D341Med (cell line): ENCODE data around the gene SLC6A12.

ENCODE experiments used
- DNase-seq: peaks from one replicate; pipeline ENCODE4 v3.0.0; 2012; ENCODE audit warnings: low spot score

Gene SLC6A12

DNA sequence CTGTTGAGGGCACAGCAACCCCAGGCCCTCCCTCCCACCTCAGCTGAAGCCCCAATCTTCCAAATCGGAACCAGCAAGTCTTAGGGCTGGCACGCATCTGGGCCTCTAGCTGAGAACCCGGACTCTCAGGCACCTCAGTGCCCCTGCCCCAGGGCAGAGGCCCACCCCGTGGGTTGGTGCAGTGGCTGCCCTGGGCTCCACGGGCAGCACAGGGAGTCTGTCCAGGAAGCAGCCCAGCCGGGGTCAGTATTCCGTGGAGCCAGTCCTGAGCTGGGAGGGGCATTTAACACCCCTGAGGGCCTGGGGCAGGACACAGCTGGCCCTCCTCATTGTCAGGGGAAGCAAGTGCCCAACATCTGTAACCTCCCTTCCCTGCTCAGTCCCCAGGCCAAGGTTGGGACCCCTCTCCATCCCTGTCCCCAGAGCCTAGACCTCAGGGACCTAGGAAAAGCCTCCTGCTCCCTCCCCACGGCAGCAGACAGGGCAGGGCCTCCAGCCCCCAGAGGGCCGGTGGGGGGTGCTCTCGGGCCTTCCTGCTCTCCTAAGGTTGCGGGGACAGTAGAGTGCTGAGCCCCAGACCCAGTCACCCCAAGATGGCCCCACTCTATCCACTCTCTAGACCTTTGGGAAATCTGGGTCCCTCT, 36.5 kb downstream of the SLC6A12 start:
- DNase-seq: no peak

DNA sequence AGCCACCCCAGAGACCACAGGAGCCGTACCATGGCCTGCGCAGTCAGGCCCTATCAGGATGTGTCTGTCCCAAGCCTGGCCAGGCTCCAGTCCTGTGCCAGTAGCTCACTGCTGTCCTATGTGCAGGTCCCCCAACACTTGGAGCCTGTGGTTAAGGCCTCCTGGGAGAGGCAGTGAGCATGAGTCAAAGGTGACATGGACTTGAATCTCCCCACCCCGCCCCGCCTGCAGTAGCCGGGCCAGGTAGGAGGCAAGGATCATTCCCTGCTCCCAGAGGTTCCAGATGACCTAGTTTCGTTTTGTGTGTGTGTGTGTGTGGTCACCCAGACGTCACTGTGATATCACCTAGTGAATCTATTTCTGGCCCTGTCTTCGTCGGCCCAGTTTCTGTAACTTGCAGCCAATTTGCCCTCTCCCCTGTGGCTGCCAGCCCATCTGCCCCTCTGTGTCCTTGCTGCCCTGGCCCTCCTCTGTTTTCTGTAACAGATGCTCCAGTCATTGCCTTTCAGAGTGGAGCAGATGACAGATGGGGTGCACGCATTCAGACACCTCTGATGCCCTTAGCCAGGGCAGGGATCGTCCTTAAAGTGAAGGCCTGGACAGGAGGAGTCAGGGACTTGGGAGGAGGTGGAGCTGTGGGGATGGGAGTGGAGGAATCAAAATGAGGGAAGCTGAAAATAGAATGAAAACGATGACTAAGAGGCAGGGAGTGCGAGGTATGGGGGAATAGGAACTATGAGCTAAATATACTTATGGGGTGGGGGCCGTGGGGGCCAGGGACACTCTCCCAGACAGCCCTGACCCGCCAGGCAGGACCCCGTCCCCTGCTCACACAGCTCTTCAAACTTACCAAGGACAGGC, 37.4 kb downstream of the SLC6A12 start:
- no peak for DNase-seq

DNA sequence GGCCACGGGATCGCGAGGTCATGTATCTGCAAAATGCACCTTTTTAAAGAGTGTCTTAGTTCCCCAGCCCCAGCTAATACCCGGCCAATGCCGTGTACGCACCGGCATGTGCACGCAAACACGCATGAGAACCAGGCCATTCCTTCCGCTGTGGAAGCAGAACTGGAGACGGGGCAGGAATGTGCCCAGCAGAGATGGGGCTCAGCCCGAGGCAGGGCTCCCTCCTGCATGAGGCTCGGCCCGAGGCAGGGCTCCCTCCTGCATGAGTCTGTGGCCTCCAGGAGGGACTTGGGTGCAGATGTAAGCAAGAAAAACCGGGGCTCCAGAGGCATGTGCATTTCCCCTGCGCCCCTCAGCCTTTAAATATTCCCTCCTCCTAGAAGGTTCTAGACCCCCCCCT, 38.2 kb downstream of the SLC6A12 start:
- no peak for DNase-seq

DNA sequence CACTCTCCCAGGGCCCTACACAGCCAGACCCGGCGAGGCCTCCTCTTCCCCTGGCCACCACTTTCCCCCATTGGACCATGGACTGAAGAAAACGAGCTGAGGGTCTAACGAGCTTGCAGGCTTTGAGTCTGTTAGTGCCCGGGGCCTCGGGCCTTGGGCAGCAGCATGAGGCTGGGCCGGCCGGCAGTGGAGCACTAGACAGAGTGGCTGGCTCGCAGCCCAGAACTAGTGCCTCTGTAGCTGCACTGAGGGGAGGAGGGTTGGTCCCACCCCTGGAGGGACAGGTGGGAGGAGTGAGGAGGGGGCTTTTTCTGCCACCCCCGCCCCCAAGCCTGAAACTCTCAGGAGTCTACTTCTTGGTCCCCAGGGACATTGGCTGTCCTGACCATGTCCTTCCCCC, 38.7 kb downstream of the SLC6A12 start:
- no peak for DNase-seq

DNA sequence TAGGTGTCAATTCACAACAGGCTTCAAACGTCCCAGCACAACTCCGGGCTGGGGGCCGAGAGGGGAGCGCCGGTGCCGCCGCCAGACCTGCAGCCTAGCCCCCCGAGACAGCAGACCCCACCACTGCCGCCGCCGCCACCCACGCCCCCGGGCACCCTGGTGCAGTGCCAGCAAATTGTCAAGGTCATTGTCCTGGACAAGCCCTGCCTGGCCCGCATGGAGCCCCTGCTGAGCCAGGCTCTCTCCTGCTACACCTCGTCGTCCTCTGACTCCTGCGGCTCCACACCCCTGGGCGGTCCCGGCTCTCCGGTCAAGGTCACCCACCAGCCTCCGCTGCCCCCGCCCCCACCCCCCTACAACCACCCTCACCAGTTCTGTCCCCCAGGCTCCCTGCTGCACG, 39.4 kb downstream of the SLC6A12 start:
- no peak for DNase-seq

DNA sequence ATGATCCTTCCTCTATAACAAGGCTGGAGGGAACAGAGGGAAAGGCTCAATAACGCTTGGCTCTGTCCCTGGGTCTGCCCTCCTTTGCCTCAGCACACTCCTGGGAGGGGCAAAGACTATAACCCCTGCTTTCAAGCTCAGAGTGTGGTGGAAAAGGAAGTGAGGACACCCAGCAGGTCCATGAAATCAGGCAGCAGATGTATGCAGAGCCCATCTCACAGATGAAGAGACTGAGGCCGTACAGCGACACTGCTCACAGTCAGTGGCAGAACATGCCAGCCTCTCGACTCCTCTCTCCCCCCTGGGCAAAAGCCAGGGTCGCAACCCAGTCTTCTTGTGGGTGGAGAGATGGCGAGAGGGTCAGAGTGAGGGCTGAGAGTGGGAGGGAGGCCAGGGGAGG, 39.8 kb downstream of the SLC6A12 start:
- no peak for DNase-seq

DNA sequence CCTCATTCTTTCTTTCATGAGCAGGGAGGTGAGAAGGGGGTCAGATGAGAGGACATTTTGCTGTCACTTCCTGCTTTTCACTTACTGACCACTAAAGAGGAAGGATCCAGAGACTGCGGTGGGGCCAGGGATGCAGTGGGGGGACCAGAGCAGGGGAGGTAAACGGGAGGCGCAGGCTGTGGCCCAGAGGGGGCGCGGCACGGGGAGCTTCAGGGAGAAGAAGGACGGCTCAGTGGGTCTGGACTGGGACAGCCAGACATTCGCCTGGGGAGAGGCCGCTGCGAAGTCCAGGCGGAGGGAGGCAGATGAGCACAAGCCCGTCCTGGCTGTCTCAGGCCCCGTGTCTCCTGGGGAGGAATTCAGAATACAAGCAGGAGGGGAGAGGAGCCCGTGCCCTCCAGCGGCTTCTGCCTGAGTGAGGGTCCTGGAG, 41.2 kb downstream of the SLC6A12 start:
- DNase-seq: no peak

DNA sequence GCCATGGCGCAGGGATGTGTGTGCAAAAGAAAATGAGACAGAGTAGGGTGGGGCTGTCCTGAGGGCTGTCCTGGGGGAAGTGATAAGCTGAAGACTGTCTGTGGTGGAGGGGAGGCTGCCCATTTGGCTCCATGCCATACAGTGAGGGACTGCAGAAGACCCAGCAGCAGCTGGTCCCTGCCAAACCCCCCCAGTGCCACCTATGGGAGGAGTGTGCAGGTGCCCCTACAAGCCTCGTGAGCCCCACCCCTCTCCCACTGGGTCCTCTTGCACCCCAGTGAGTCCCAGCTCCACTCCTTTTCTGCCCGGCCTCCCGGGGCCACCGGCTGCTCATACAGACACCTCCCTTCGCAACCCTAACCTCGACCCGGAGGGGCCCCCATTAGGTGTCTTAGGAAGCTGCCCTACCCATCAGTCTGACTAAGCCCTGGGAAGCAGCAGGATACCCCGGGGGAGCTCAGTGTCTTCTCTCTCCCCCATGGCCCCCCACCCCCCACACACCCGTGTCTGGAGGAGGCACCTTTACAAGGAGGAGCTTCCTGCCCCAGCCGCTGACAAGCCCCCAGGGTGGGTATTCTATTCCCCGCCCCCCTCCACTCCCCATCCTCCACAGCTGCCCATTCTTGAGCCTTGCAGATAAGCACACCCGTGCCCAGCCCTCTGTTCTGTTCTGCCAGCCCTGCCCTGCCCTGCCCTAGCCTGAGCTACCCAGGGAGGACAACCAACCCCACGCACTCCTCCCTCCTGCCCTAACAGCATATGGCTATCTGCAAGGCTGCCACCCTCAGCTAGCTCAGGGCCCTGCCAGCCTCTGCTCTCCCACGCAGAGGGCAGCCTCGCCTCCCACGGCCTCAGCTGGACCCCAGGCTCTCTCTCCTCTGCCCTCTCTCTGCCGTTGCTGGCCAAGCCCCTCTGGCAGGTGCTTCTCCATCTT, 41.9 kb downstream of the SLC6A12 start:
- DNase-seq: no peak

DNA sequence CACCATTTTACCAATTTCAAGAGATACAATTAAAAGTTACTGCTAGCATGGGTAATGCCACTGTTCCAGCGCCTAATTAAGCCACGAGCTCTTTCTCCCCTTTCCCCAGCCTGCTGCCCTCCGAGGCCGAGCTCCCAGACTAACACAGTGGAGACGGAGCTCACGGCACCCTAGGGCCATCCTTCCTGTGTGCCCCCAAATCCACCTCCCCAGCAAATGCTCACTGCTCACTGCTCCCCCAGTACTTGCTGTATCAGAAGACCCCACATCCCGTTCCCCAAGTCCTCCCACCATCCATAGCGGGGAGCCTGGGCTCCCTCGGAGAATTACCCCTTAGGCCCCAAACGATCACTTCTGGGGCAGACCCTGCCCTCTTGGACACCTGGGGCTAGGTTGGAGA, 42.7 kb downstream of the SLC6A12 start:
- no peak for DNase-seq

DNA sequence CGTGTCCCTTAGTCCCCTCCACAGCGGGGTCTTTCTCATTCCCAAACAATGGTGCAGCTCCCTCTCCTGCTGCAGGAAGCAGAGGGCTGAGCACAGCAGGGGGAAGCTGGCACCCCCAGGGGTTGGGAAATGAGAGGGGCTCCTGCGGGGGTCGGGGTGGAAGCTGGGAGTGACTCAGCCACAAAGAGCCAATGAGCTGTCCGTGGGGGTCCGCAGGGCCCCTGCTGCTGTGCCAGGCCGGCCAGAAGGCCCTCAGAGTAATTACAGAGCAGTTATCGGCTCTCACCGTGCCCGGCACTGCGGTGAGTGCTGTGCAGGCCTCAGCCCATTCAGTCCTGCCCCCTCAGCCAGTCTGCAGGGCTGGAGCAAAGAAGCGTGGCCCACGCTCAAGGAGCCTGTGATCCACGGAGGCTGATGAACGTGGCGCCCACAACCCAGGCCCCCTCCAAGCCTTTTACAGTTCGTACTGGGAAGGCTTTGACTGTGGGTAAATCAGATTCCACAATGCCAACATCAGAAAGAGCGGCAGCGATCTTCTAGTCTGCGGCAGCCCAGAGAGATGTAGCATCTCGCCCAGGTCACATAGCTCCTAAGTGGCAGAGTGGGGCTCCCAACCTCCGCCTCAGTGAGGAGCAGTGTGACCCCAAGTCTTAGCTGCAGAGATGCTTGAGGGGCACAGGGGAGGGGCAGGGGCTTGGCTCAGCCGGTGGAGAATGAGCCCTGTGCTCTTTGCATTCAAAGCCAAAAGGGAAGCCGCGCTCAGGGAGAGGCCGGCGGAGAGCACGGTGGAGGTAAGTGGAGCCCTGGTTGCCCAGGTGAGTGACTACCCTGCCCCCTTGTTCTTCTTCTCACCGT, 43.4 kb downstream of the SLC6A12 start:
- no peak for DNase-seq

DNA sequence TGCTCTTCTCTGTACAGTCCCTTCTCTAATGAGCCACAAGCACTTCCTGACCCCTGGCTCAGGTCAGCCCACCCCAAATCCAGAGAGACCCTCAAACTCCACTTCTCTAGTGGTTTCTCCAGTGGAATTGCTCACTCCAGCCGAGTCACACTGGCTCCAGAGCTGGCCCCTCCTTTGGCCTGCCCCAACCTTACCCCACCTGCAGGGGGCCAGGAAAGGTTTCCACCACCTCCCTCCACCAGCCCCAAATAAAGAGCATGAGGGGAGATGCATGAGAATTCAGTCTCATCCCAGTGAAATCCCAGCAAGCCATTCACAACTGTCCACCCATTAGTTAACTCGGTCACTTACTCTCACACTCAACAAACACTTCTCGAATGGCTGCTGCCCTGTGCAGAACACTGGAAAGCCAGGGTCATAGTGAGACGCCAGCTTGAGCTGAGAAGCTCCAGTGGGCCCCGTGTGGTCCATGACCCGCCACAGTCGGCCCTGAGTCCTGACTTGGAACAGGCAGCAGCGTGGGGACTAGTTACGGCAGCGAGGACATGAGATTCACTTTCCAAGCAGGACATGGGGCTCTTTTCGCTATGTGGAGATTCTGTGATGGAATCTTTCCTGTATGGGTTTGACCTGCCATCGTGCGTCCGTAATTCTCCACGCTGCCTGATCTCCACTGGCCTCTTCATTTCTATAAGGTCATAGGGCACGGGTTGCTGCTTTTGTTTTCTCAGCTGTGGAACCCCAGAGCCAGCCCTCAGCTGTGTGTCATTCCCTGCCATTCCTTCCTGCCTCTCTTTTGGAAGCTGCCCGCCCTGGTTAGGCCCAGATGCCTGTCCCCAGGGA, 44.2 kb downstream of the SLC6A12 start:
- DNase-seq: no peak

DNA sequence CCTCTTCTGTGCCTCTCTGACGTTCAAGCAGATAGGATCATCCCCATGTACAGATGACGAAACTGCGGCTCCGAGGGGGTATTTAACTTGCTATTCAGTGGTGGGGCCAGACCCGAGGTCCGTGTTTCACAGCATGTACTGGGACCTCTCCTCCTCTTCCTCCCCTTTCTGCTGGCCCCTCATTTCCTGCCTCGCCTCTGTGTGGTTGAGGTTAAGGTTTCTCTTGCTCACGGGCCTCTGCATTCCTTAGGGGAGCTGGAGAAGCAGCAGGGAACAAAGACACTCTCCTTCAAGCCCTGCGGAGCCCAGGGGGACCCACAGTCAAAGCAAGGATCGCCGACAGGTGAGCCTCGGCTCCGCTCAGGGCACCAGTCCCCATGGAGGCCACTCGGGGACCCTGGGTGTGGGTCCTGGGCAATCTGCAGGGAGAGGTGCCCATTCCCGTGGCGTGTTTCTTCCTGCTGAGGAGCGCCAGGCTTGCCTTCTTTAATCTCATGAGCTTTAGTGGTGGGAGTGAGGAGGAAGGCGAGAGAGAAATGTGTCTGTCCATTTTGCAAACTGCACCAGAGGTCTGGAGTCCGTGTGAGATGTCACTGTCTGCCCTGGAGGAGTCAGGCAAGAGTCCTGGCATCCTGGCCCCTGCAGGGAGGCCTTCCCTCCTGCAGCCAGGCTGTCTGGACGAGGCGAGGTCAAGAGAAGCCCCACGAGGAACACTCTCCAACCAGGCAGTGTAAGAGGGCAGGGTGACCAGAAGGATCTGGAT, 45.0 kb downstream of the SLC6A12 start:
- no peak for DNase-seq

DNA sequence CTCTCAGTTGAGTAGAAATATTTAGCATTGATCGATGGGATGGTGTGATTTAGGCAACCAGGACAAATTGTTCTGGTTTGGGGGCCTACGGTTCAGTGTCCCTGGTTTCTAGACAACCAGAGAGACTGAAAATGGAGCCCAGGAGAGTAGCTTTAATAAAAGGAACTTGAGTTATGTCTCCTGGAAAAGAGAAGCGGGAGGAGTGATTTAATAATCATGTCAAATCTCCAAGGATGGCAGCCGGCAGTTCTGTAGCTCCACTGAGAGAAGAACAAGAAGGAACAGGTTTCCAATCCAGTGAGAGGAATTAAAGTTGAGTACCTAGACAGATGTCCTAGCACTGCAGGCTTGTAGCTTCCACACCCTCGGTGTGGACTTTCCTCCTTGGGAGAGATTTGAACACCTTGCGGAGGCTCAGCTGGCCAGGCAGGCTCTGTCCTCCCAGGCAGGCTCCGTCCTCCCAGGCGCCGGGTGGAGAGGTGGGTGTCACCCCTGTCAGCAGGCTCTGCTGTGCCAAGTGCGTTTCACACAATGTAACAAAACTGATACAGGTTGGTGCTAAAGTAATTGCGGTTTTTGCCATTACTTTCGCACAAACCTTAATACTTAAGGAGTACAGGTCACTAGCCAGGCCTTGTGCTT, 45.9 kb downstream of the SLC6A12 start:
- no peak for DNase-seq

DNA sequence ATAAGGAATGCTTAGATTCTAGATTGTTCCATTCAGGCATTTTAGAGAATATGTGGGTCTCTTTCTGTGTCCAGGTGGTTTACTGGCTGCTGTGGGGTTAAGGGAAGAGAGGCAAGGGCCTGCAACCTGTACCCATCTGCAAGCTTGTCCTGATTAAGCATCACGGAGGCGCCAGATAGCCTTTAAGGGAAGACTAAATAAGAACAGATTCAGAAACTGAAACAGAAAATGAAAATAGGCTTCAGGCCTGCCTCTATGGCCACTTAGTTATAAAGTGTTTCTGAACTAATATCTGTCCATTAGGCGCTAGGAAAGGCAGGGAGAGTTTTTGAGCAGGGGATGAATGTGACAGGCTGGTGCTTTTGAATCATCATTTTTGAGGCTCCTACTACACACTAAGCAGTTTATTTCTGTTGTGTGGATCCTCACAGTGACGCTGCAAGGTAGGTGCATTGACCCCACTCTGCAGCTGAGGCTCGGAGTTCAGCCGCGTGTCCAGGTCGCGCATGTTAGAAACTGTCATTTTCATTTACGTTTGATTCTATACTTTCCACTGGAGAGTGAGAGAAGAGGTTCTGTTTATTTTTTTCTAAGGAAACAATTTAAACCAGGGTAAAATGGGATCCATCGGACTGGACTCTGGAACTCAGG, 47.4 kb downstream of the SLC6A12 start:
- DNase-seq: no peak

DNA sequence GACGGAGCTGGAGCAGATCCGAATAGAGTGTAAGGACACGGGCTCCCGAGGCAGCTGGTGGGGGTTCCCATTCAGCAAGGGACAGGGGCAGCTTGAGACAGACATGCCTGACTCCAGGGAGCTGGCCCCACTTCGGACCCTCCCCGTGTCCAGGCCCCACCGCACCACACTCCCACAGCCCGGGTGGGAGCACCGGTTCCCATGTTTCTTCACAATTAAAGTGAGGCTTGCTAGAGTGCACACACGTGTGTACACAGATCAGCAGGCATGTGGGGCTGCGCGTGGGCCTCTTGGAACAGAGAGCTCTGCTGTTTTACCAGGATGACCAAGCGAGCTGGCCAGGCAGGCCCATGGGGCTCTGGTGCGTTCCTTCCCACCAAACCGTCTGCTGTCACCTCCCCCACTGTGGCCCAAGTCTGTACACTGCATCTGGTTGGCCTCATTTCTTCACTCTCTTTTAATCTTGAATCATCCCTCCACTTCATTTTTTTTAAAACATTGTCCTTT, 48.0 kb downstream of the SLC6A12 start:
- no peak for DNase-seq

DNA sequence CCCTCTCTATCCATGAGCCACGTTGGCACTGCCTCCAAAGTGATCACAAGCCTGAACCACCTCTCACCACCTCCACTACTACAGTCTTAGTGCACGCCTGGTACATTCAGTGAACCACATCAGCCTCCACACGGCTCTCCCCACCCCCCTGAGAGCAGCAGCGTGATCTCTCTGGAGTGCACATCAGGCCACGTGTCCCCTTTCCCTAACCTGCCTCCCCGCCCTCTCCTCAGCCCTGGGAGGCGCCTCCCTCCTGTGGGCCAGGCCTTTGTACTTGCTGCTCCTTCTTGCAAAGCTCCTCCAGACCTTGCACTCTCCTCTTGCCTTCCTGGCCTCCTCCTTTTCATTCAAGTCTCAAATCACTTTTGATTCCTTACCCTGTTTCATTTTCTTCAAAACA, 49.8 kb downstream of the SLC6A12 start:
- no peak for DNase-seq

DNA sequence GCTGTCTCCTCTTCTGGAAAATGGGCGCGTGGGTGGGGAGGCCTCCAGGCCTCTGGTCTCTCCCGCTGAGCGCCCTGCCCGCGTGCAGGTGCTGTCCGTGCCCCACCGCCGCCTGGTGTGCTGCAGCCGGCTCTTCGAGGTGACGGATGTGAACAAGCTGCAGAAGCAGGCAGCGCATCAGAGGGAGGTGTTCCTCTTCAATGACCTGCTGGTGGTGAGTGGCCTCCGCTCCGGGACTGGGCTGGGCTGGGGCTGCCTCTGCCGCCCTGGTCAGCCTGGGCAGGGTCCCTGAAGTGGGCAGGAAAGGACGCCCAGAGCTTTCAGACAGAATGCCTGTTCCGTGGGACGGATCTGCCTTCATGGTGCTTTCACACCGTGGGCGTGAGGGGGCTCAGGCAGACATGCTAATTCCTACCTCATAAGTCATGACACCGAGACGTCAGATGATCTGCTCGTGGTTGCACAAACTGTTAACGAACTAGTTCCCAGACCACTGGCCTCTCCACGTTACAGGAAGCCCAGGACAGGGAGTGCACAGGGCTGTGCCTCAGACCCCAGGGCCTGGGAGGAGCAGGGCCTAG, 50.5 kb downstream of the SLC6A12 start:
- no peak for DNase-seq
